Cardiac muscle cell (in vitro differentiated cells and primary cell): ENCODE data around the gene ALPL. TPM values are rescaled to one million over a fixed set of nuclear protein-coding genes. Genes with fewer than 3 reads are reported as not detected.
"Not testable (repeated sequence)": the region's sequence is repeated elsewhere in the genome, so short reads cannot be mapped to it uniquely, and the experiment has no call there.

ENCODE experiments used
- DNase-seq, 2 donors: peaks; one replicate each; pipeline versions ENCODE4 v3.0.0 to v3.0.0-alpha.2; 2010 to 2017; ENCODE audit warnings: low read depth in 1 of 2, low spot score in 1 of 2
- H3K27ac ChIP-seq: fragments of 200-600 bp; sonication (generic); 2 replicates; pipeline ENCODE4 v1.5.1; 2016
- H3K27me3 ChIP-seq: fragments of 200-600 bp; sonication (generic); 2 replicates; pipeline ENCODE4 v1.6.0; 2016; ENCODE audit warnings: control low read depth
- H3K36me3 ChIP-seq: fragments of 200-600 bp; sonication (generic); 2 replicates; pipeline ENCODE4 v1.5.1; 2016; ENCODE audit warnings: control low read depth
- H3K4me1 ChIP-seq: fragments of 200-600 bp; sonication (generic); 2 replicates; pipeline ENCODE4 v1.8.1; 2017; ENCODE audit warnings: low read depth, mild to moderate bottlenecking, mixed run types
- H3K4me3 ChIP-seq: fragments of 200-600 bp; sonication (generic); 2 replicates; pipeline ENCODE4 v1.5.1; 2016; ENCODE audit warnings: mild to moderate bottlenecking
- H3K9me3 ChIP-seq: fragments of 200-600 bp; sonication (generic); 2 replicates; pipeline ENCODE4 v1.5.1; 2017; ENCODE audit warnings: low read depth, mild to moderate bottlenecking, control low read depth
- polyA plus RNA-seq: library from polyadenylated mRNA; unstranded; fragments of >200 nt; fragmentation: Nextera tagmentation; extraction: Ambion mirVana; gene quantifications from 2 replicates; pipeline ENCODE4 v1.2.1, GENCODE V29; 2016
- total RNA-seq: library from RNA; depleted of rRNA; stranded (reverse); fragments of >200 nt; gene quantifications from 2 replicates; pipeline ENCODE4 v1.2.3, GENCODE V29; 2016
- TF ChIP-seq, protein P1 (sequence below): IDR thresholded peaks from 2 replicates; pipeline ENCODE4 v1.5.1; 2012; ENCODE audit warnings: low read depth, mild to moderate bottlenecking, low read length

ALPL gene
- total and polyA plus RNA-seq, 2 experiments from 2014 or later, result 0.21 to 0.27 TPM

DNA sequence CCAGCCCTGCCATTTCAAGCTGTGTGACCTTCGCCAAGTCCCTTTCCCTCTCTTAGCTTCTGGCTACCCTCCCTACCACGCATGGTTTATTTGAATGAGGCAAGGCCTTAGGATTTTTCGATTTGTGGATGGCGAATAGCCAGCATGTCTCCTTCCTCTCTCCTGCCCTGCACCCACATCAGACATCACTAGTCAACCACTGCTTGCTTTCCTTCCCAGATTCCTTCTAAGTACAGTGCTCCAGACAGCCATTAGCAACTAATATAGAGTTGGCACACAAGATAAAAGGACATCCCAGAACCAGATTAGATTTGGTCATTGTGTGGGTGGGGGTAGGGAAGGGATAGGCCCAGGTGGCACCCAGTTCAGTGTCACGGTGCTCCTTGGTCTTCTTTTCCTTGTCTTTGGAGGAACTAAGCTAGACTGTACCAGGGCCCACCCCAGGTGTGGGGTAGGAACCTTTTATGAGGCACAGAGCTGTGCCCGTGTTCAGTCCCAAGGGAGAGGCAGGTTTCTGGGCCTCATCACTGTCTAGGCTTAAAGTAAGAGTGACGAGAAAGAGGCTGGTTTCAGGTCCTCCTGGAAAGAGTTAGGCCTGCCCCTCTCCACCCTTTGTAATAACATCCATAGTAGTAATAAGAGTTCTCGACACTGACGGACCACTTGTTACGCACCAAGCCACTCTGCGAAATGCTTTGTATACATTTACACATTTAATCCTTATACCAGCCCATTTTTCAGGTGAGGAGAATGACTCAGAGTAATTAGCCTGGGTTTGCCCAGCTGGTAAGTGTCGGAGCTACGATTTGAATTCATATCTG, 8.6 kb downstream of the ALPL start:
- H3K9me3 ChIP-seq, result no peaks in the 10 kb centered on the region
- H3K27ac ChIP-seq, result no peak overlapping the region
- H3K4me3 ChIP-seq, result no peak overlapping the region
- H3K4me1 ChIP-seq, result no peaks in the 10 kb centered on the region
- H3K36me3 ChIP-seq, result no peaks in the 10 kb centered on the region
- DNase-seq, result no peak
- H3K27me3 ChIP-seq, result peaks cover 2% of the 10 kb centered on the region
- TF ChIP-seq, protein P1, sequence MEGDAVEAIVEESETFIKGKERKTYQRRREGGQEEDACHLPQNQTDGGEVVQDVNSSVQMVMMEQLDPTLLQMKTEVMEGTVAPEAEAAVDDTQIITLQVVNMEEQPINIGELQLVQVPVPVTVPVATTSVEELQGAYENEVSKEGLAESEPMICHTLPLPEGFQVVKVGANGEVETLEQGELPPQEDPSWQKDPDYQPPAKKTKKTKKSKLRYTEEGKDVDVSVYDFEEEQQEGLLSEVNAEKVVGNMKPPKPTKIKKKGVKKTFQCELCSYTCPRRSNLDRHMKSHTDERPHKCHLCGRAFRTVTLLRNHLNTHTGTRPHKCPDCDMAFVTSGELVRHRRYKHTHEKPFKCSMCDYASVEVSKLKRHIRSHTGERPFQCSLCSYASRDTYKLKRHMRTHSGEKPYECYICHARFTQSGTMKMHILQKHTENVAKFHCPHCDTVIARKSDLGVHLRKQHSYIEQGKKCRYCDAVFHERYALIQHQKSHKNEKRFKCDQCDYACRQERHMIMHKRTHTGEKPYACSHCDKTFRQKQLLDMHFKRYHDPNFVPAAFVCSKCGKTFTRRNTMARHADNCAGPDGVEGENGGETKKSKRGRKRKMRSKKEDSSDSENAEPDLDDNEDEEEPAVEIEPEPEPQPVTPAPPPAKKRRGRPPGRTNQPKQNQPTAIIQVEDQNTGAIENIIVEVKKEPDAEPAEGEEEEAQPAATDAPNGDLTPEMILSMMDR, result no peak

DNA sequence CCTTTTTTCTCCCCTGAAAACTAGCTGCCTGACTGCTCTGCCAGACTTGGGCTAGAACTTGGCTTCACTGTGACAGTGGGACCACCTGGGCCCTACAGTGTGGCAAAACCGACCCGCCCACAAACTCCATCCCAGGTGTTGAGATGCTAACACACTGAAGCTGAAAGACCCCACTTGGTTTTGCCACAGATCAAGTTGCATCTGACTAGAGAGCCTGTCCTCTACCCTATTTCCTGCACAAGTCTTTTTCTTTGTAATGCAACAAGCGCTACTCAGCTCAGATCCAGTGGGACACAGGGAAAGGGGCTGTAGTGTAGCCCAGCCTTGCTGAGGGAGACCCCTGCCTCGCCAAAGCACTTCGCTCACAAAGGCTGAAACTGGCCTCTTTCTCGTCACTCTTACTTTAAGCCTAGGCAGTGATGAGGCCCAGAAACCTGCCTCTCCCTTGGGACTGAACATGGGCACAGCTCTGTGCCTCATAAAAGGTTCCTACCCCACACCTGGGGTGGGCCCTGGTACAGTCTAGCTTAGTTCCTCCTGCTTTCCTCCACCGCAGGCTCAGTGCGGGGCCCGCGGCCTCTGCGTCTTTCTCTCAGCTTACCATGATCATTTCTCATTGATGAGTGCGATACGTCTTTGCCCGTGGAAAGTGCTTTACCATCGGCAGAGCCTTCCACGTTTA, 9.7 kb downstream of the ALPL start:
- no peak for DNase-seq
- Histone ChIP-seq H3K27ac (no peak overlapping the region), H3K4me1 (no peaks in the 10 kb centered on the region), H3K36me3 (no peaks in the 10 kb centered on the region), H3K27me3 (peaks cover 2% of the 10 kb centered on the region), H3K4me3 (no peak overlapping the region), H3K9me3 (no peaks in the 10 kb centered on the region)
- TF ChIP-seq, protein P1, result no peak

DNA sequence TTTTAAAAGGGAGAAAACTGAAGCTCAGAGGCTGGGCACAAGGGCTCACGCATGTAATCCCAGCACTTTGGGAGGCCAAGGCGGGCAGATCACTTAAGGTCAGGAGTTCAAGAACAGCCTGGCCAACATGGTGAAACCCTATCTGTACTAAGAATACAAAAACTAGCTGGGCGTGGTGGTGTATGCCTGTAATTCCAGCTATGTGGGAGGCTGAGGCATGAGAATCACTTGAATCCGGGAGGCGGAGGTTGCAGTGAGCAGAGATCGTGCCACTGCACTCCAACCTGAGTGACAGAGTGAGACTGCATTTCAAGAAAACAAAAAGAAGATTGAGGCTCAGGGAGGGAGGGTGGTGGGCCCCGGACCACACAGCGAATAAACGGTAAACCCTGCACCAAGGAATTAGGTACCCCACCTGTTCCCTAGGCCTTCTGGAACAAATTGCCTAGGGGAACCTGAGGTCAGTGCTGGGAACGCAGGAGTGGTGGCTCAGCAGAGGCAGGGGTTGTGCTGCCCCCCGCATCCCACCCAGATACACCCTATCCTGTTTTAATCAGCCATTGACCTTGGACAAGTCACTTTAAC, 10.4 kb downstream of the ALPL start:
- not testable (repeated sequence) for H3K9me3 ChIP-seq, H3K27me3 ChIP-seq, H3K27ac ChIP-seq, H3K4me1 ChIP-seq, DNase-seq, H3K4me3 ChIP-seq, H3K36me3 ChIP-seq

DNA sequence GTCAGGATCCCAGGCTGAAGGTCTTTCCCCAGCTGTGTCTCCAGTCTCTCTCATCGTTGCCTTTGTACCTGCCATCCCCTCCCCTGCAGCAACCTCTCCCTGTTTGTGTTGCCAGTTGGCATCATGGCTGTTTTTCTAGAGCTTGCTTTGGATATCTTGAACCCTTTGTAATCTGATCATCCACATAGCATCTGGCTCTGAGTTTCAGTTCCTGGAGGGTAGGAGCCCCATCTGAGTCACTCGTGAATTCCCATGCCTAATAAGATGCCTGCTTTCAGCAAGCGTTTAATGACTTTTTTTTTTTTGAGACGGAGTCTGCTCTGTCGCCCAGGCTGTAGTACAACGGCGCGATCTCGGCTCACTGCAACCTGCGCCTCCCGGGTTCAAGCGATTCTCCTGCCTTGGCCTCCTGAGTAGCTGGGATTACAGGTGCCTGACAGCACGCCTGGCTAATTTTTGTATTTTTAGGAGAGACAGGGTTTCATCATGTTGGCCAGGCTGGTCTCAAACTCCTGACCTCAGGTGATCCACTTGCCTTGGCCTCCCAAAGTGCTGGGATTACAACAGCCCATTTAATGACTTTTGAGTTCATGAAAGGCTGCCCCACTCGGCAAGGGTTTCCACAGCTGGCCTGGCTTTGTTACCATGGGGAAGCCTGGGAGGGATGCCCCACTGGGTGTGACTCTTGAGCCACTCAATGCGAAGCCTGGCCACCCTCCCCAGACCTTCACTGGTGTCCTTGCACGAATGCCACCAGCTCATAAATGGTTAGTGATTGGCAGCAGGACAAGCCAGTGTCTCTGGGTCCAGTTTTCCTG, 11.9 kb downstream of the ALPL start:
- Histone ChIP-seq H3K36me3 (no peaks in the 10 kb centered on the region), H3K27ac (no peak overlapping the region), H3K4me1 (peaks cover 4% of the 10 kb centered on the region), H3K4me3 (no peak overlapping the region), H3K9me3 (no peaks in the 10 kb centered on the region), H3K27me3 (no peaks in the 10 kb centered on the region)
- TF ChIP-seq, protein P1, result no peak
- no peak for DNase-seq

DNA sequence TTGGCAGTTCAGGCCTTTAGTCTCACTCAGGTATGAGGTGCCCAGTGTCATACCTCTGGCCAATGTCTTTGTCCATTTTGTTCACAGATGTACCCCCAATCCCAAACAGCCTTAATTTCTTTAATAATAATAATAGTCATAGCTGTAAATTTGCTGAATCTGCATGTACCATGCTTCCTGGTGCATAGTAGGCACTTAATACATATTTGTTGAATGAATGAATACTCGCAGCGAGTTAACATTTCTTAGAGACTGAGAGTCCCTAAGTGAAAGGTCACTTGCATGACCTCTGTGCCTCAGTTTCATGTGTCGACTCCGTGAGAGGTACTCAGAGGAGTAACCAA, 12.5 kb downstream of the ALPL start:
- no peaks in the 10 kb centered on the region for H3K9me3 ChIP-seq
- H3K36me3 ChIP-seq, result no peaks in the 10 kb centered on the region
- H3K27me3 ChIP-seq, result no peaks in the 10 kb centered on the region
- peaks cover 4% of the 10 kb centered on the region for H3K4me1 ChIP-seq
- no peak for DNase-seq
- no peak overlapping the region for H3K27ac ChIP-seq
- TF ChIP-seq, protein P1, result no peak
- no peak overlapping the region for H3K4me3 ChIP-seq
